ENCODE data around the gene TMEM269.
"Not testable (repeated sequence)": the region's sequence is repeated elsewhere in the genome, so short reads cannot be mapped to it uniquely, and the experiment has no call there.

The TMEM269 gene

GRCh38 chr1:42748021-42748420 is 36.8 kb upstream of the TMEM269 start:
- no peak for DNase-seq (ENCODE audit: low read depth in 3 of 3)

GRCh38 chr1:42748461-42749410 is 36.1 kb upstream of the TMEM269 start:
- no peak for DNase-seq (ENCODE audit: low read depth in 3 of 3)

GRCh38 chr1:42750041-42750440 is 34.8 kb upstream of the TMEM269 start:
- no peak for DNase-seq (ENCODE audit: low read depth in 3 of 3)

GRCh38 chr1:42751511-42752070 is 33.2 kb upstream of the TMEM269 start:
- DNase-seq (ENCODE audit: low read depth in 3 of 3): not testable (repeated sequence)

- no peak for DNase-seq (ENCODE audit: low read depth in 3 of 3)
Observed at GRCh38 chr1:42752284-42752683, 32.5 kb upstream of the TMEM269 start.

- no peak for DNase-seq (ENCODE audit: low read depth in 3 of 3)
Observed at GRCh38 chr1:42753070-42753469, 31.7 kb upstream of the TMEM269 start.

- no peak for DNase-seq (ENCODE audit: low read depth in 3 of 3)
Observed at GRCh38 chr1:42756956-42757891, 27.6 kb upstream of the TMEM269 start.

GRCh38 chr1:42757892-42758275 is 26.9 kb upstream of the TMEM269 start:
- DNase-seq (ENCODE audit: low read depth in 3 of 3): no peak

- DNase-seq (ENCODE audit: low read depth in 3 of 3): no peak
Observed at GRCh38 chr1:42758641-42759040, 26.1 kb upstream of the TMEM269 start.

- DNase-seq (ENCODE audit: low read depth in 3 of 3): no peak
Observed at GRCh38 chr1:42759114-42759513, 25.7 kb upstream of the TMEM269 start.

GRCh38 chr1:42761567-42761966 is 23.2 kb upstream of the TMEM269 start:
- no peak for DNase-seq (ENCODE audit: low read depth in 3 of 3)

- DNase-seq (ENCODE audit: low read depth in 3 of 3): no peak
Observed at GRCh38 chr1:42762269-42762668, 22.5 kb upstream of the TMEM269 start.

- DNase-seq (ENCODE audit: low read depth in 3 of 3): no peak
Observed at GRCh38 chr1:42765269-42765668, 19.5 kb upstream of the TMEM269 start.

GRCh38 chr1:42765832-42766740 is 18.7 kb upstream of the TMEM269 start:
- DNase-seq (ENCODE audit: low read depth in 3 of 3): peak; percentile 18 to 50 (median 18)

GRCh38 chr1:42766741-42767509 is 17.9 kb upstream of the TMEM269 start, which contains the start of the genes C1orf50 and P3H1:
Gene C1orf50, plus strand, starts transcription at chr1:42767249. Its CDS starts 63 bp downstream, at chr1:42767312.
Gene P3H1, minus strand, starts transcription at chr1:42767028. Its CDS starts 57 bp downstream, at chr1:42766971.
- DNase-seq (ENCODE audit: low read depth in 3 of 3): peak; percentile 100

- no peak for DNase-seq (ENCODE audit: low read depth in 3 of 3)
Observed at GRCh38 chr1:42767510-42768000, 17.2 kb upstream of the TMEM269 start.

- no peak for DNase-seq (ENCODE audit: low read depth in 3 of 3)
Observed at GRCh38 chr1:42768172-42768571, 16.6 kb upstream of the TMEM269 start.

- DNase-seq (ENCODE audit: low read depth in 3 of 3): no peak
Observed at GRCh38 chr1:42769811-42770210, 15.0 kb upstream of the TMEM269 start.

GRCh38 chr1:42773420-42773819 is 11.4 kb upstream of the TMEM269 start:
- DNase-seq (ENCODE audit: low read depth in 3 of 3): no peak

Data from stimulated activated CD4-positive, alpha-beta T cell treated with anti-CD3 and anti-CD28 coated beads, TNF-alpha, amount 100 ng/mL, for 24 hours (primary cell).